Stimulated activated CD8-positive, alpha-beta memory T cell treated with anti-CD3 and anti-CD28 coated beads, Interleukin-15, amount 100 ng/mL, for 24 hours (primary cell): Measurements from ENCODE around the gene OSBPL6.
"Not testable (repeated sequence)": the region's sequence is repeated elsewhere in the genome, so short reads cannot be mapped to it uniquely, and the experiment has no call there.

Experiments used
- DNase-seq: peaks from one replicate; pipeline ENCODE4 v3.0.0-alpha.2; 2020; ENCODE audit warnings: low read depth

Gene OSBPL6

GRCh38 chr2:178403671-178404306, 209.5 kb downstream of the OSBPL6 start:
- no peak for DNase-seq

- DNase-seq = no peak
These were observed 210.1 kb downstream of the OSBPL6 start for GRCh38 chr2:178404368-178404767.

- no peak for DNase-seq
These were observed 214.9 kb downstream of the OSBPL6 start for GRCh38 chr2:178409261-178409660.

GRCh38 chr2:178412047-178412446, 217.7 kb downstream of the OSBPL6 start:
- DNase-seq = no peak

DNA sequence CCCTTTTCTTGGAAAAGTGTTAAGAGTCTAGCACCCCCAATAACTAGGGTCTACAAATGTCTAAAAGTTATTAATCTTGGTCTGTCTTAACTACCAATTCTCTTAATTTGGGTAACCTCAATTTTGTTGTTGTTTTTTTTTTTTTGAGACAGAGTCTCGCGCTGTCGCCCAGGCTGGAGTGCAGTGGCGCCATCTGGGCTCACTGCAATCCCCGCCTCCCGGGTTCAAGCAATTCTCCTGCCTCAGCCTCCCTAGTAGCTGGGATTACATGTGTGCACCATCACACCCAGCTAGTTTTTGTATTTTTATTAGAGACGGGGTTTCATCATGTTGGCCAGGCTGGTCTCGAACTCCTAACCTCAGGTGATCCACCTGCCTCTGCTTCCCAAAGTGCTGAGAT, 218.1 kb downstream of the OSBPL6 start:
- not testable (repeated sequence) for DNase-seq

DNA sequence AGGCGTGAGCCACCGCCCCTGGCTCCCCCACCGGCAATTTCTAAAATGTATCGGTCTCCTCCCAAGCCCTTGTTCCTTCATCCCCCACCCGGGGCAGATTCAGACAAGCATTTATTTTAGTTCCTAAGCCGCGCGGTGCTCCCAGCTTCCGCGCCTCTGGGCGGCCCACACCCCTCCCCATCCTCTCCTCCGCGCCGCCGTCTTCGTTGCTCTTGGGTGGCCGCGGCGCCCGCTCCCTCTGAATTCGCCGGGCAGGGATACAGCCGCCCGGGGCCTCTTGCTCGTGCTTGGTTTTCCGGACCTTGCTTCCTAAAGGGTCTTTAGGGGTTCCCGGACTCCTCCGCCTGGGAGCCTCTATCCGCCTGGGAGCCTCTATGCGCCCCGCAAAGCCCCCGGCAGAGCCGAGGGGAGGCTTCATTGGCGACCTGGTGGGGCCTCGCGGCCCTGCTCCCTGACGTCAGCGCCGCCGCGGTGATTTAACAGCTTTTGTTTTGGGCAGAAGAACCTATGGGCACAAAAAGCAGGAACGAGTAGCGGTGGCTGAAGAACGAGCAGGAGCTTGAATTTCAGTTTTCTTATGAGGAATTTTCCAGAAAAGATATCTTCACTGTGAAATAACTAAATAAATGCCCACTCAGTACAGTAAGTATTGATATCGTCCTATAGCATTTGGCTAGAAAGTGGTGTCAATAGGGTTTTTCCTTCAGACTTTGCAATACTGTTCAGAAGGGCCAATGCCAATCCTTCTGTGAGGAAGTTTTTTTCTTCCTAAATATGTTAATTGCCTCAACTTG, 219.4 kb downstream of the OSBPL6 start:
- peak; percentile 43 for DNase-seq

- DNase-seq = peak; percentile 46
These were observed 220.2 kb downstream of the OSBPL6 start for GRCh38 chr2:178414266-178415247.

DNA sequence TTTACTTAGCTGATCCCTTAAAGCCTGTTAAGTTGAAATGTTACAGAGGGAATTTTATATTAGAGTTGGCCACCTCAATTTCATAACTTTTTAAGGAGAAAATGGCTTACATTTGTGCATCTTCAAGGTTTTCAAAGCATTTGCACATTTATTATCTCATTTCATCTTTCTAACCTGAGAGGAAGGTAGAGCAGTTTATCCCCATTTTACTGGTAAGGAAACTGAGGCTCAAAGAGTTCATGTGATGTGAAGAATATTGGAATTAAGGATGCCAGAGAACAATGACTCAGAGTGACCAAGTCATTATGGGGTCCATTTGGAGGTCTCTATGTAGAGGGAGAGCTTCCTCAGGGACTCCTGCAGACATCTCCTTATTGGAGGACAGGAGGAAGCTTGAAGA, 221.7 kb downstream of the OSBPL6 start:
- DNase-seq = no peak

DNA sequence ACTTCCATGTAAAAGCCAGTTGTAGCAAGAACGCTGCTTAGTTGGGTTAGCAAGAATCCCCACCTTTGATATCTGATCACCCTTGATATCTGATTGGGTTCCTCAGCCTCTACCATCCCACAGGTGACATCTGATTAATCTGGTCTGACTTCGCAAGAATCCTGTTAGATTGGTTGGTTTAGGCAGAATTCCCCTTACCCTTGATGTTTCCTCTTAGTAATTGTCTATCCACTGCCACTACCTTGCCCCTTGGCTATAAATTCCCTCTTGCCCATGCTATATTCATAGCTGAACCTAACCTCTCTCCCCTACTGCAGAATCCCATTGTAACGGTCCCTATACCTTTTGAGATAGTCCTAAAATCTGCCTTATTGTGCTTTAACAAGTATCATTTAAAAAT, 223.6 kb downstream of the OSBPL6 start:
- no peak for DNase-seq

GRCh38 chr2:178418426-178418825, 224.1 kb downstream of the OSBPL6 start:
- DNase-seq = no peak

- DNase-seq = no peak
These were observed 224.8 kb downstream of the OSBPL6 start for GRCh38 chr2:178419123-178419522.

DNA sequence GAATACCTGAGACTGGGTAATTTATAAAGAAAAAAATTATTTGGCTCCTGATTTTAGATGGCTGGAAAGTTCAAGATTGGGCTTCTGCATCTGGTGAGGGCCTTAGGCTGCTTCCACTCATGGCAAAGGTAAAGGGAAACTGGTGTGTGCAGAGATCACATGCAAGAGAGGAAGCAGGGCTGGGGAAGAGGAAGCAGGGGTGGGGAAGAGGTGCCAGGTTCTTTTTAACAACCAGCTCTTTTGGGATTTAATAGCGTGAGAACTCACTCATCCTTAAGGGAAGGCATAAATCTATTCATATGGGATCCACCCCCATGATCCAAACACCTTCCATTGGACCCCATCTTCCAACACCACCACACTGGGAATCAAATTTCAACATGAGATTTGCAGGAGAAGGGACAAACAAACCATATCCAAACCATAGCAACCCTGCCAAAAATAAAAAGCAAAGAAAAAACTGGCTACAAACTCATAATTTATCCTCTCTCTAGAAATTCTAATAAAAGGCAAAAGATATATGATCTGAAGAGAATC, 226.2 kb downstream of the OSBPL6 start:
- no peak for DNase-seq

DNA sequence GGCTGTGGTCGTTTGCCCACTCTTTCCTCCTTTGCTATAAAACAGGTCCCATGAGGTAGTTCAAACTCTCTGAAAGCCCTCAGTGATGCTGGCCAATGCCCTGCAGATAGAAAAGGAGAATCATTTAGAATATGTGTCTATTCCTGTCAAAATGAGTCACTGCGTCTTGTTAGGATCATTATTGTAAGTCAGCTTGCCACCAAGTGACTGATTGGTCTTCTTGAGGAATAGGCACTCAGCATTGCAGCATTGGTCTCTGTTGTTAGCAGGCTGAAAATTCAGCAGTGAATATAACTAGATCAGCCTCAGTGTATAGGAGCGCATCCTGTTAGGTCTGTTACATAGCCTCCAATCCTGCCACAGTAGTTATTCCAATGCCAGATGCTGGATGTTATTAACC, 227.8 kb downstream of the OSBPL6 start:
- no peak for DNase-seq

GRCh38 chr2:178423746-178424145, 229.4 kb downstream of the OSBPL6 start:
- not testable (repeated sequence) for DNase-seq

GRCh38 chr2:178425255-178425827, 231.0 kb downstream of the OSBPL6 start:
- DNase-seq = no peak

- no peak for DNase-seq
These were observed 232.1 kb downstream of the OSBPL6 start for GRCh38 chr2:178426388-178426787.

- no peak for DNase-seq
These were observed 233.1 kb downstream of the OSBPL6 start for GRCh38 chr2:178427458-178427857.

- DNase-seq = no peak
These were observed 234.1 kb downstream of the OSBPL6 start for GRCh38 chr2:178428396-178428806.

GRCh38 chr2:178429336-178429735, 235.0 kb downstream of the OSBPL6 start:
- DNase-seq = no peak

GRCh38 chr2:178436662-178437061, 242.3 kb downstream of the OSBPL6 start:
- DNase-seq = no peak

- no peak for DNase-seq
These were observed 247.1 kb downstream of the OSBPL6 start for GRCh38 chr2:178441426-178441825.
